HepG2 (cell line): Measurements from ENCODE around the gene LSM10. TPM values are rescaled to one million over a fixed set of nuclear protein-coding genes. Genes with fewer than 3 reads are reported as not detected.

Experiments
- ELF1 ChIP-seq: sonication (generic); formaldehyde crosslinking; IDR thresholded peaks from 2 replicates; pipeline ENCODE4 v1.4.0; 2020; ENCODE audit warnings: missing genetic modification reagents
- GATAD1 ChIP-seq: IDR thresholded peaks from 2 replicates; pipeline ENCODE4 v1.6.1; 2016; ENCODE audit warnings: missing genetic modification reagents, missing compliant biosample characterization
- HOXA3 ChIP-seq: sonication (generic); formaldehyde crosslinking; IDR thresholded peaks from 2 replicates; pipeline ENCODE4 v1.5.0; 2020; ENCODE audit warnings: missing genetic modification reagents
- LRRFIP1 ChIP-seq: sonication (generic); formaldehyde crosslinking; conservative IDR thresholded peaks from 2 replicates; pipeline ENCODE4 v1.4.0; 2020; ENCODE audit warnings: missing genetic modification reagents
- NBN ChIP-seq: fragments of 450-650 bp; conservative IDR thresholded peaks from 2 replicates; pipeline ENCODE4 v1.6.1; 2017
- TEAD2 ChIP-seq: sonication (generic); formaldehyde crosslinking; IDR thresholded peaks from 2 replicates; pipeline ENCODE4 v1.9.0; 2021; ENCODE audit warnings: missing genetic modification reagents
- THAP8 ChIP-seq: sonication (generic); formaldehyde crosslinking; IDR thresholded peaks from 2 replicates; pipeline ENCODE4 v1.5.1; 2020; ENCODE audit warnings: missing genetic modification reagents, mild to moderate bottlenecking, borderline replicate concordance
- ZFP91 ChIP-seq: sonication (generic); formaldehyde crosslinking; IDR thresholded peaks from 2 replicates; pipeline ENCODE4 v1.9.0; 2022; ENCODE audit warnings: missing genetic modification reagents, mild to moderate bottlenecking, borderline replicate concordance
- ZNF234 ChIP-seq: sonication (generic); formaldehyde crosslinking; conservative IDR thresholded peaks from 2 replicates; pipeline ENCODE4 v1.5.1; 2020; ENCODE audit warnings: mild to moderate bottlenecking, missing genetic modification reagents
- ZNF574 ChIP-seq: sonication (generic); formaldehyde crosslinking; IDR thresholded peaks from 2 replicates; pipeline ENCODE4 v1.4.0; 2020; ENCODE audit warnings: missing genetic modification reagents
- ZNF597 ChIP-seq: sonication (generic); formaldehyde crosslinking; IDR thresholded peaks from 2 replicates; pipeline ENCODE4 v1.5.0; 2020; ENCODE audit warnings: missing genetic modification reagents
- ZNF746 ChIP-seq: sonication (generic); formaldehyde crosslinking; IDR thresholded peaks from 2 replicates; pipeline ENCODE4 v1.8.0; 2022; ENCODE audit warnings: mild to moderate bottlenecking, missing genetic modification reagents
- polyA plus RNA-seq, 8 experiments: library from polyadenylated mRNA; depleted of rRNA in 3 of 8; stranded (reverse) in 7 of 8; unstranded in 1 of 8; fragments of >200 nt; fragmentation: Illumina TruSeq in 4 of 8; extraction: Trizol in 4 of 8; gene quantifications; 2 replicates each; pipeline versions ENCODE4 v1.2.1 to v1.2.3, GENCODE V29; 2011 to 2016; ENCODE audit warnings: low read depth in 4 of 8, missing spikeins in 1 of 8, mixed read lengths in 1 of 8; ENCODE audit not compliant: insufficient read depth in 1 of 8
- total RNA-seq, 5 experiments: library from RNA; depleted of rRNA; stranded (reverse); fragments of >200 nt; fragmentation: Illumina TruSeq; extraction: Trizol; gene quantifications; 2 replicates each; pipeline ENCODE4 v1.2.3, GENCODE V29; 2016; ENCODE audit warnings: low read depth in 1 of 5
- TF ChIP-seq, protein P1 (sequence below): sonication (generic); formaldehyde crosslinking; IDR thresholded peaks from 2 replicates; pipeline ENCODE4 v1.4.0; 2020; ENCODE audit warnings: missing genetic modification reagents

LSM10 gene
- total and polyA plus RNA-seq, 2 of the 13 experiments (the other 11 are each of a cell fraction or from before 2014, with no cell fraction given): 14.0 to 52.0 TPM

- TF ChIP-seq LRRFIP1 (CRISPR knock-in tag) (no peak), ZNF597 (no peak), ZNF574 (CRISPR knock-in tag) (peak; percentile 30; the same call in 1 of the 2 replicates), ZFP91 (peak; percentile 97), ZNF234 (CRISPR knock-in tag) (no peak), TEAD2 (CRISPR knock-in tag) (no peak), GATAD1 (CRISPR knock-in tag) (no peak; the same call in none of the 2 replicates), ELF1 (CRISPR knock-in tag) (no peak; the same call in 1 of the 2 replicates), THAP8 (CRISPR knock-in tag) (no peak), HOXA3 (CRISPR knock-in tag) (no peak; the same call in 1 of the 2 replicates), NBN (no peak), ZNF746 (no peak)
- TF ChIP-seq, protein P1, sequence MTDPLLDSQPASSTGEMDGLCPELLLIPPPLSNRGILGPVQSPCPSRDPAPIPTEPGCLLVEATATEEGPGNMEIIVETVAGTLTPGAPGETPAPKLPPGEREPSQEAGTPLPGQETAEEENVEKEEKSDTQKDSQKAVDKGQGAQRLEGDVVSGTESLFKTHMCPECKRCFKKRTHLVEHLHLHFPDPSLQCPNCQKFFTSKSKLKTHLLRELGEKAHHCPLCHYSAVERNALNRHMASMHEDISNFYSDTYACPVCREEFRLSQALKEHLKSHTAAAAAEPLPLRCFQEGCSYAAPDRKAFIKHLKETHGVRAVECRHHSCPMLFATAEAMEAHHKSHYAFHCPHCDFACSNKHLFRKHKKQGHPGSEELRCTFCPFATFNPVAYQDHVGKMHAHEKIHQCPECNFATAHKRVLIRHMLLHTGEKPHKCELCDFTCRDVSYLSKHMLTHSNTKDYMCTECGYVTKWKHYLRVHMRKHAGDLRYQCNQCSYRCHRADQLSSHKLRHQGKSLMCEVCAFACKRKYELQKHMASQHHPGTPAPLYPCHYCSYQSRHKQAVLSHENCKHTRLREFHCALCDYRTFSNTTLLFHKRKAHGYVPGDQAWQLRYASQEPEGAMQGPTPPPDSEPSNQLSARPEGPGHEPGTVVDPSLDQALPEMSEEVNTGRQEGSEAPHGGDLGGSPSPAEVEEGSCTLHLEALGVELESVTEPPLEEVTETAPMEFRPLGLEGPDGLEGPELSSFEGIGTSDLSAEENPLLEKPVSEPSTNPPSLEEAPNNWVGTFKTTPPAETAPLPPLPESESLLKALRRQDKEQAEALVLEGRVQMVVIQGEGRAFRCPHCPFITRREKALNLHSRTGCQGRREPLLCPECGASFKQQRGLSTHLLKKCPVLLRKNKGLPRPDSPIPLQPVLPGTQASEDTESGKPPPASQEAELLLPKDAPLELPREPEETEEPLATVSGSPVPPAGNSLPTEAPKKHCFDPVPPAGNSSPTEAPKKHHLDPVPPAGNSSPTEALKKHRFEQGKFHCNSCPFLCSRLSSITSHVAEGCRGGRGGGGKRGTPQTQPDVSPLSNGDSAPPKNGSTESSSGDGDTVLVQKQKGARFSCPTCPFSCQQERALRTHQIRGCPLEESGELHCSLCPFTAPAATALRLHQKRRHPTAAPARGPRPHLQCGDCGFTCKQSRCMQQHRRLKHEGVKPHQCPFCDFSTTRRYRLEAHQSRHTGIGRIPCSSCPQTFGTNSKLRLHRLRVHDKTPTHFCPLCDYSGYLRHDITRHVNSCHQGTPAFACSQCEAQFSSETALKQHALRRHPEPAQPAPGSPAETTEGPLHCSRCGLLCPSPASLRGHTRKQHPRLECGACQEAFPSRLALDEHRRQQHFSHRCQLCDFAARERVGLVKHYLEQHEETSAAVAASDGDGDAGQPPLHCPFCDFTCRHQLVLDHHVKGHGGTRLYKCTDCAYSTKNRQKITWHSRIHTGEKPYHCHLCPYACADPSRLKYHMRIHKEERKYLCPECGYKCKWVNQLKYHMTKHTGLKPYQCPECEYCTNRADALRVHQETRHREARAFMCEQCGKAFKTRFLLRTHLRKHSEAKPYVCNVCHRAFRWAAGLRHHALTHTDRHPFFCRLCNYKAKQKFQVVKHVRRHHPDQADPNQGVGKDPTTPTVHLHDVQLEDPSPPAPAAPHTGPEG (CRISPR knock-in tag): peak; percentile 65; the same call in 1 of the 2 replicates
These were observed 11.2 kb downstream of the LSM10 start (continued) for GRCh38 chr1:36386265-36387140.
